GM19463 (cell line): Measurements from ENCODE around the gene CACNA1G.

ENCODE experiments used
- ATAC-seq: cut with Tn5 transposase; IDR thresholded peaks from one replicate; pipeline ENCODE4 v1.9.1; 2021; ENCODE audit warnings: mild to moderate bottlenecking, moderate library complexity; ENCODE audit not compliant: unreplicated experiment

The CACNA1G gene

DNA sequence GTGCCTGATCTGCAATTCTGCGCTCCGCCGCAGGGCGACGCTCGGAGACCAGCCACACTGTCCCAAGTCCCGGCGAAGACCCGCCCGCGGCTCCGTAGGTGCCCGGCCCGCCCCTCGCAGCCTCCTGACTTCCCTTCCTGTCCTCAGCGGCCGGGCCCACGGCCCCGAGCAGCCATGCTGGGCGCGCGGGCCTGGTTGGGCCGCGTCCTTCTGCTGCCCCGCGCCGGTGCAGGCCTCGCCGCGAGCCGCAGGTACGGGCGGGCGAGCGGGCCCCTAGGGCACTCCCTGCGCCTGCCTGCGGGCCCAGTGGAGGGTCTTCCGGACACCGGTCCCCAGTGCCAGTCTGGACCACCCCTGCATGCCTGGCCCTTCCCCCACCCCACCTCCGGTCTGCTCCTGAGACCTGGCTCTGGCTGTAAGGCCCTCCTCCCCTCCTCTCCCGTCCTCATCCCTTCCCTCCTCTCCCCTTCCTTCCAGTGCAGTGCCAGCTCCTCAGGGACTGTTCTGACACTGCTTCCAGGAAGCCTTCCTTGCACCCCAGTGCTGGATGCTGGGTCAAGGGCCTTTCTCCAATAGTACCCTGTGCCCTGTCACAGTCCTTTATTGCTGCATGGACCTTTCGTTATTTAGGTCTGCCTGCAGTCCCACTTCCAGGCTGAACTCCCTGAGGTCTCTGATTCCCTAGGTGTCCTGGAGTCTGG lies 13.3 kb upstream of the CACNA1G start, which contains the start of gene SPATA20:
TSS of gene SPATA20 (plus strand) at position 140 of the 701 bp plus-strand sequence. CDS start at position 175, 35 bp downstream.
- ATAC-seq = peak; percentile 81

DNA sequence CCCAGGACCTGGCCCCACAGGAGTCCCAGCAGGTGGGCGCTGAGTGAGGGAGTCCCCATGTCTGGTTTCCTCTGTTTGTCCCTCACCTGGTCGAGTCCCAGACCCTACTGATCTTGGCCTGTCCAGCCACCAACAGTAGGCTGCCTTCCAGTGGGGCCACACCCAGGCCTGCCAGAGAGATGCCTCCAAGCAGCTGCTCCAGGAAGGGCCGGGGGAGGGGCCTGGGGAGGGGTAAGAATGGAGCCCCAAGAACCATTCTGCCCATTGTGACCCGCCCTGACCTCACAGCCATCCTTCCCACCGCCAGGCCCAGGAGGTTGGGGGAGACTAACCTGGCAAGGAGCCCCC lies 12.8 kb upstream of the CACNA1G start:
- ATAC-seq = no peak

- ATAC-seq = no peak
Measured at GRCh38 chr17:50548831-50549230, 11.7 kb upstream of the CACNA1G start.

DNA sequence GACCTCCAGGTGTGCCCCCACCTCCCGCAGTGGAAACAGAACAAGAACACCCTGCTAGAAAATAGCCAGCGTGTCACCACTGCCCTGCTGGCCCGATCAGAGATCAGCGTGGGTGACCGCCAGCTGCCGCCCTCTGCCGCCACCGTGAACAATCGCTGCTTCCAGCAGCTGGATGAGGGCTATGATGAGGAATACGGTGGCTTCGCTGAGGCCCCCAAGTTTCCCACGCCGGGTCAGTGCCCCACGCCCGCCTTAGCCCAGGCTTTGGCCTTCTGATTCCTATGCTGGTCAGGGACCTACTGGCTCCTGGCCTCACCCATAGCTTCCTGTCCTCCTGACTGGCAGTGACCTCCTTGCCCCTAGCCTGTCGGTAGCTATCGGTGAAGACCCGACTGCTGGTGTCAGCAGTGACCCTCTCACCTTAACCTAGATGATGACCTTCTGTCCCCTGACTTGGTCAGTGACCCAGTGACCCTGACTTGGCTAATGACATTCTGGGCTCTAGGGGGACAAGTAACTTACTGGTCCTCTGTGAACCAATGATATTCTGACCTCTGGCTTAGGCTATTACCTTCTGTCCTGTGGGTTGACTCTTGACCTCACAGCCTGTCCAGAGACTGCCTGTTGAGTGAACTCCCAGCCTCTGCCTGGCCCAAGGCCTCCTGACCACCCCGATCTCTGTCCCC lies 11.1 kb upstream of the CACNA1G start:
- ATAC-seq = no peak

GRCh38 chr17:50549969-50550368 lies 10.5 kb upstream of the CACNA1G start:
- no peak for ATAC-seq

DNA sequence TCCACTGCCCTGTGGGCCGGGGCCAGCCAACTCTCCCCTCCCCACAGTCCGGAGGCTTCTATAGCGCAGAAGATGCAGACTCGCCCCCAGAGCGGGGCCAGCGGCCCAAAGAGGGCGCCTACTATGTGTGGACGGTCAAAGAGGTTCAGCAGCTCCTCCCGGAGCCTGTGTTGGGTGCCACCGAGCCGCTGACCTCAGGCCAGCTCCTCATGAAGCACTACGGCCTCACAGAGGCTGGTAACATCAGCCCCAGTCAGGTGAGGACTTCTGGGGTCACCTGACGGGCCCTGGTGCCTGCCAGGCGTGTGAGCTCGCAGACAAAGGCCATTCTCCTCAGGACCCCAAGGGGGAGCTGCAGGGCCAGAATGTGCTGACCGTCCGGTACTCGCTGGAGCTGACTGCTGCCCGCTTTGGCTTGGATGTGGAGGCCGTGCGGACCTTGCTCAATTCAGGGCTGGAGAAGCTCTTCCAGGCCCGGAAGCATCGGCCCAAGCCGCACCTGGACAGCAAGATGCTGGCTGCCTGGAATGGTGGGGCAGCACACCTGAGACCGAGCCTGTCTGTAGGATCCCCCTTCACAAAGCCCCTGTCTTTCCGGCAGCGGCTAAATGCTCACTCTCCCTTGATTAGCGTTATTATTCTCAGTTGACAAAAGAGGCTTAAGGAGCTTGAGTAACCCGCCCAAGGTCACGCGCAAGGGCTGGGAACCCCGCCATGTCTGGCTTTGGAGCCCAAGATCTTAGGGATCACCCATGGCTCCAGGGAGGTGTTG lies 9.7 kb upstream of the CACNA1G start:
- ATAC-seq = no peak

DNA sequence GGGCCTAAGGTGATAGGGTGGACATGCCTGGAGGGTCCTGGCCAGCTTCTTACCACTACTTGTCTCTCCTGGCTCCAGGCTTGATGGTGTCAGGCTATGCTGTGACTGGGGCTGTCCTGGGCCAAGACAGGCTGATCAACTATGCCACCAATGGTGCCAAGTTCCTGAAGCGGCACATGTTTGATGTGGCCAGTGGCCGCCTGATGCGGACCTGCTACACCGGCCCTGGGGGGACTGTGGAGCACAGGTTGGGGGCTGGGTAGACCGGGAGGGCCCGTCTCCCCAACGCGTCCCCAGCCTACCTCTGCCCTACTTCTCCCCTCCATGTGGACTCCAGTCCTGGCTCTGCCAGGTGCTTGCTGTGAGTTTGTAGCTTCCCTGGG lies 9.1 kb upstream of the CACNA1G start:
- no peak for ATAC-seq

DNA sequence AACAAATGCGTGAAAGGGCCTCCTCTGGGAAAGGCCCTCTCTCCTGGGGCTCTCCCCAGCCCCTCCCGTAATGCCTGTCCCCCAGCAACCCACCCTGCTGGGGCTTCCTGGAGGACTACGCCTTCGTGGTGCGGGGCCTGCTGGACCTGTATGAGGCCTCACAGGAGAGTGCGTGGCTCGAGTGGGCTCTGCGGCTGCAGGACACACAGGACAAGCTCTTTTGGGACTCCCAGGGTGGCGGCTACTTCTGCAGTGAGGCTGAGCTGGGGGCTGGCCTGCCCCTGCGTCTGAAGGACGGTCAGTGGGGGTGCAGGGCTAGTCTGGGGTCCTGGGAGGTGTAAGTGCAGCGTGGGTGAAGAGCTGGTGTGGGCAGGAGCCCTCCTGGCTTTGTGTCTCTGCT lies 8.6 kb upstream of the CACNA1G start:
- no peak for ATAC-seq

DNA sequence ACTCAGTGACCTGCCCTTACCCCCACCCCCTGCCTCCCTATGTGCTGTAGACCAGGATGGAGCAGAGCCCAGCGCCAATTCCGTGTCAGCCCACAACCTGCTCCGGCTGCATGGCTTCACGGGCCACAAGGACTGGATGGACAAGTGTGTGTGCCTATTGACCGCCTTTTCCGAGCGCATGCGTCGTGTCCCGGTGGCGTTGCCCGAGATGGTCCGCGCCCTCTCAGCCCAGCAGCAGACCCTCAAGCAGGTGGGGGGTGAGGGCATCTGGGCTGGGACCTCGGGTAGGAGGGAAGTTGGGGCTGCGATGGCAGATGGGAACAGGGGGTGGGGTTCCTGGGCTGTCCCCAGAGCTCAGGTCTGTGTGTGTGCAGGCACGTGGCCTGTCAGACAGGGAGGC lies 6.3 kb upstream of the CACNA1G start:
- ATAC-seq = no peak

DNA sequence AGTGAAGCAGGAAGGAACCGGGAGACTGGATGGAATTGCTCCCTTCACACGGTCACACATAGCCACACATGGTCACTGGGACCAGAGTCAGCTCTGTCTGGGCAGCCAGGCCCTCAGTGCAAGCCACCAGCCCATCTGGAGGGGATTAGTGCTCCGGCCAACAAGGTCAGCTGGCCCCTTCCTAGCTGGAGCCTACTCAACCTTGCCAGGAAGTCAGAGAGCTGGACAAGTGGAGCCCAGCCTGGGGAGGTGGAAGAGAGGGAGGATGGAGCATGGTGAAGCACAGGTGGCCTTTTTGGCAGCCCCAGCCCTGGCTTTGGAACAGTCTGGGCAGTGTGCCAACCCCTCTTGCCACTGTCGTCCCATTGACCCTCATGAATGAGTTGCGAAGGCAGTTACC lies 3.7 kb upstream of the CACNA1G start:
- no peak for ATAC-seq

GRCh38 chr17:50557630-50558029 lies 2.9 kb upstream of the CACNA1G start:
- ATAC-seq = no peak

DNA sequence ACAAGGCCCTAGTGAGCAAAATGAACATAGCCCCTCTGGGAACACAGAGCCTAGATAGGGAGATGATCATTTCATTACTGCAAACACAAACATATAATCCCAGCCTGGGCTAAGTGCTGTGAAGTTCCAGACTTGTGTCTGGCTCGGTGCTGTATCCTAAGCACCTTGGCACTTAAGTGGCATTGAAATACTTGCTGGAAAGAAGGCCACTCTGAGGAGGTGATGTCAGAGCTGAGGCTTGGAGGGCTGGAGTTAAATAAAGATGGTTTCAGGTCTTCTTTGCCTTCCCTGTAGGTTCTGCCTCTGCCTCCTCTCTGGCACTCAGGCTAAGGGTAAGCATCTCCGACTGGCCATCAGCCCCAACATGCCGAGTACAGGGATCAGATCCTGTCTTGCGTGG lies 2.4 kb upstream of the CACNA1G start:
- no peak for ATAC-seq

- ATAC-seq = no peak
Measured at GRCh38 chr17:50558581-50558940, 2.0 kb upstream of the CACNA1G start.

- no peak for ATAC-seq
Measured at GRCh38 chr17:50558941-50559614, 1.4 kb upstream of the CACNA1G start.

DNA sequence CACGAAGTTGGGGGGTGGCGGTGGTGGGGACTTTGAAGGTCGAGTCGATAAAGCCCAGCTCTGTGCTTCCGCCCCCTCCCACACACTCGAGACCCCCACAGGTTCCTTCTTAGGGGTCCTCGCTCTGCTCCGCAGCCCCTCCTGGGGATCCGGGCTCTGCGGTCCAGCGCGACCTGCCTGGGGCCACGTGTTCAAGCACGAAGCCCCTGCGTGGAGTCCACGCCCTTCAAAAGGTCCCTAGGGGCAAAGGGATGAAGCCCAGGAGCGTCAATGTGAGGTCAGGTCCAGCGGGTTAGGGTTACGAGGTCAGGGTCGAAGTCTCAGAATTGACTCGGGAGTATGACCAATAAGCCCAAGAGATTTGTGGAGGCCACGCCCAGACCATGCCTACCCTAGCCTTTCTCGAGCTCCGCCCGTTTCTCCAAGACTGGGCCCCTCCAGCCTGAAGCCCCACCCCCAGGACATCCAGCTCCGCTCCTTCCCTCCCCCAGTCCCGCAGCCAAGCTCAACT lies 786 bp upstream of the CACNA1G start:
- ATAC-seq = no peak

GRCh38 chr17:50560931-50561745 lies 623 bp downstream of the CACNA1G start:
- ATAC-seq = no peak

- no peak for ATAC-seq
Measured at GRCh38 chr17:50561746-50562141, 1.2 kb downstream of the CACNA1G start.

DNA sequence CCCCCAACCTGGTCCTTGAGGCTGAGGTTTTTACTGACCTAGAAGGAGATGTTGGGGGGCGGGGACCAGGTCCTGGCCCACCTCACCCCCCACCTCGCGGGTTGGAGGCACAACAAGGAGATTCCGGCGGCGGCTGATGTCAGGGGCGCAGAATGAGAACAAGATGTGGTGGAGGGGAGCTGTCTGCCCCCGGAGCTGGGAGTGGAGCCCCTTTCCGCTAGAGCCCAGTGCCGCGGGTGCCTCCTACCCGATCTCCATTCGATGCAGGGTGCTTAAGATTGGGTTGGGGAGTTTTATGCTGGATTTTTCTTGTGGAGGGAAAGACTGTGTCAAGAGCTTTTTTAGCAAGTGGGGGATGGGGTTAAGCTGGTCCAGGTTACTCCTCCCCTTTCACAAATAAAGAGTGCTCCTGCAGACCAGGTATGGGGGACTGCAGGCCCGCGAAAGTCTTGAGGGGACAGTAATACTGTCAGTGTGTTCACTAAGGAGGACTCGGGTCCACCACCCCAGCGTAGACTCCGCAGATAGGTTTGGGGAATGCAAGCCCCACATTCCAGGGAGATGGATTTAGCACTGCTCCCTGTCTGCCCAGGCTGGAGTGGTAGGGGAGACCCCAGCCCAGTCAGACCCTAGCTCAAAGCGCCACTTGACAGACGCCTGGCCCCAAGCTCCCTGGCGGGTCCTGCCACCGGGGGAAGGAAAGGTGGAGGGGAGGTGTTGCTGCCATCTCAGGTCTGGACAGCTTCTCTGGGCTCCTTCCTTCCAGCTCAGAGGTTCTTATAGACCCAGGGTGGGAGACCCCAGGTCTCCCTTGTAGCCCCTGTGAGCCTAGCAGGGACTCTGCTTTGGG lies 2.0 kb downstream of the CACNA1G start:
- no peak for ATAC-seq

DNA sequence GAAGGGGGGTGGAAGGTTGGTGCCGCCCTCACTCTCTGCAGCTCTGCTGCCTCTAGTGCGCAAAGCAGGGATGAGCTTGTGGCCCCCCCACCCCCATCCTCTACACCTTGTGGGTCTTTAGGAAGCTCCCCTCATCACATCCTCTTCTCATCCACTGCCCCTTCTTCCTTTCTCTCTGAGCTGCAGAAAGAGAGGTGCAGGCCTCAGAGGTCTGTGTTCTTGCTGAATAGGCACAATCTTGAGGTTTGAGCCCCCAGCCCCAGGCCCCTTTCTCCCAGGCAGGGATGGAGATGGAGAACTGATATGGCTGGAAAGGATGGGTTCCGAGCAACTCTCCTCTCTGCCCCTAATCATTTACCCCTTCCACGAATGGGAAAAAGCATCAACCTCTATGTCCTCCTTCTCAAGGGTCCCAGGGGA lies 2.6 kb downstream of the CACNA1G start:
- ATAC-seq = no peak
